Endothelial cell of umbilical vein (primary cell): Measurements from ENCODE around the gene PRDX5. TPM values are rescaled to one million over a fixed set of nuclear protein-coding genes. Genes with fewer than 3 reads are reported as not detected.

Experiments used
- BruUV-seq: library from RNA; stranded (reverse); fragments of 400-500 nt; replicated peaks from 2 replicates; lab custom pipeline; 2021; lab: Mats Ljungman, UMichigan
- CTCF ChIA-PET: fragments of 300-600, 350-600 bp; sonication (Branson Sonifier 250); formaldehyde crosslinking; loops from one replicate; lab custom pipeline; 2021; ENCODE audit warnings: antibody characterized with exemption, inconsistent platforms; lab: Charles Lee
- POLR2A ChIA-PET: fragments of 300-600, 350-600 bp; sonication (Branson Sonifier 250); formaldehyde crosslinking; loops from one replicate; lab custom pipeline; 2021; ENCODE audit warnings: antibody characterized with exemption, inconsistent platforms; lab: Charles Lee
- DNase-seq: peaks from one replicate; pipeline ENCODE4 v3.0.0-alpha.2; 2011; ENCODE audit warnings: low read depth, low spot score
- FAIRE-seq: peaks from 2 replicates; lab custom pipeline; 2011; peaks lifted over from hg19 to GRCh38; lab: Jason Lieb, UNC
- H2AFZ ChIP-seq: 2 replicates; pipeline ENCODE4 v1.6.0; 2012; ENCODE audit warnings: low read depth, low read length, control low read depth, inconsistent platforms
- H3K27ac ChIP-seq: 2 replicates; pipeline ENCODE4 v1.5.1; 2011; ENCODE audit warnings: low read depth, mild to moderate bottlenecking, control low read depth, low read length, moderate library complexity; ENCODE audit not compliant: insufficient read depth
- H3K27me3 ChIP-seq, 2 experiments: 2 replicates each; pipeline versions ENCODE4 v1.6.0 to v1.6.1; 2011; ENCODE audit warnings: low read length in 2 of 2, mixed read lengths in 1 of 2; ENCODE audit not compliant: control insufficient read depth in 2 of 2, insufficient read depth in 2 of 2
- H3K36me3 ChIP-seq, 2 experiments: 2 replicates in 1 of 2; 3 replicates in 1 of 2; pipeline ENCODE4 v1.5.1; 2011; ENCODE audit warnings: low read length in 2 of 2, mild to moderate bottlenecking in 1 of 2, moderate library complexity in 1 of 2; ENCODE audit not compliant: control insufficient read depth in 2 of 2, insufficient read depth in 2 of 2; ENCODE audit errors: extremely low read depth in 1 of 2
- H3K4me1 ChIP-seq: 3 replicates; pipeline ENCODE4 v1.5.1; 2011; ENCODE audit warnings: mild to moderate bottlenecking, low read length; ENCODE audit not compliant: control insufficient read depth, insufficient read depth; ENCODE audit errors: extremely low read depth
- H3K4me2 ChIP-seq: 2 replicates; pipeline ENCODE4 v1.6.1; 2011; ENCODE audit warnings: low read length, control low read depth, mixed read lengths; ENCODE audit not compliant: insufficient read depth
- H3K4me3 ChIP-seq, 3 experiments: fragments of 200-600 bp in 1 of 3; sonication (generic), shearing (Covaris generic) in 1 of 3; replicated peaks in 1 of 3; 2 replicates each; pipeline ENCODE4 v1.5.1; 2011 to 2016; ENCODE audit warnings: control low read depth in 3 of 3, low read length in 3 of 3, mild to moderate bottlenecking in 2 of 3, inconsistent platforms in 1 of 3, low read depth in 1 of 3, moderate library complexity in 1 of 3; ENCODE audit not compliant: insufficient read depth in 1 of 3
- H3K79me2 ChIP-seq: 2 replicates; pipeline ENCODE4 v1.6.0; 2012; ENCODE audit warnings: low read length, inconsistent platforms; ENCODE audit not compliant: control insufficient read depth, insufficient read depth
- H3K9ac ChIP-seq: replicated peaks from 2 replicates; pipeline ENCODE3; 2011; ENCODE audit warnings: low read length, control low read depth; ENCODE audit not compliant: insufficient read depth; ENCODE audit errors: extremely low read depth
- H3K9me1 ChIP-seq: replicated peaks from 3 replicates; pipeline ENCODE4 v1.6.0; 2011; ENCODE audit warnings: mild to moderate bottlenecking, low read length; ENCODE audit not compliant: control insufficient read depth, insufficient read depth; ENCODE audit errors: extremely low read depth
- H3K9me3 ChIP-seq: replicated peaks from 2 replicates; pipeline ENCODE4 v1.5.1; 2012; ENCODE audit warnings: low read length, inconsistent platforms; ENCODE audit not compliant: control insufficient read depth, insufficient read depth
- H4K20me1 ChIP-seq: replicated peaks from 2 replicates; pipeline ENCODE3; 2011; ENCODE audit warnings: mild to moderate bottlenecking, low read length; ENCODE audit not compliant: control insufficient read depth, insufficient read depth; ENCODE audit errors: extremely low read depth
- CTCF ChIP-seq, 2 donors: IDR thresholded peaks; 1 replicate in 1 of 2; 2 replicates in 1 of 2; pipeline ENCODE4 v1.5.1; 2011; ENCODE audit warnings: low read length in 2 of 2, mild to moderate bottlenecking in 2 of 2, moderate library complexity in 2 of 2, control low read depth in 1 of 2, inconsistent platforms in 1 of 2, low read depth in 1 of 2; ENCODE audit not compliant: insufficient read depth in 1 of 2; ENCODE audit errors: extremely low read depth in 1 of 2
- EZH2 ChIP-seq: IDR thresholded peaks from 2 replicates; pipeline ENCODE4 v1.6.1; 2012; ENCODE audit warnings: borderline replicate concordance, low read depth, mild to moderate bottlenecking, moderate library complexity, low read length, inconsistent platforms; ENCODE audit not compliant: severe bottlenecking
- FOS ChIP-seq: IDR thresholded peaks from 2 replicates; pipeline ENCODE4 v1.6.1; 2011; ENCODE audit warnings: mild to moderate bottlenecking, low read length, moderate library complexity, borderline replicate concordance; ENCODE audit not compliant: insufficient read depth
- GATA2 ChIP-seq: IDR thresholded peaks from 2 replicates; pipeline ENCODE4 v1.7.0; 2011; ENCODE audit warnings: low read depth, mild to moderate bottlenecking, moderate library complexity, mixed read lengths, low read length; ENCODE audit not compliant: insufficient read length, insufficient read depth
- JUN ChIP-seq: IDR thresholded peaks from 2 replicates; pipeline ENCODE4 v1.6.1; 2011; ENCODE audit warnings: borderline replicate concordance, low read depth; ENCODE audit not compliant: insufficient read length, insufficient read depth
- MAX ChIP-seq: IDR thresholded peaks from 2 replicates; pipeline ENCODE4 v1.6.1; 2011; ENCODE audit not compliant: insufficient read depth, insufficient read length
- POLR2A ChIP-seq: IDR thresholded peaks from 2 replicates; pipeline ENCODE4 v1.6.1; 2012; ENCODE audit warnings: low read depth, mild to moderate bottlenecking, control low read depth, low read length
- dilution Hi-C: fragments of 300-500 bp; cut with MboI; formaldehyde crosslinking; loops from one replicate; pipeline ENCODE4 v1.15.0; 2019; ENCODE audit warnings: low sequenced_read_pairs; ENCODE audit not compliant: extremely low pct_ligation_motif_present
- intact Hi-C: fragments of 100-400 bp; cut with micrococcal nuclease; formaldehyde crosslinking; loops from one replicate; pipeline ENCODE4 v1.10.0; 2022
- polyA plus RNA-seq, 4 experiments: library from polyadenylated mRNA; depleted of rRNA in 3 of 4; stranded (reverse) in 3 of 4; unstranded in 1 of 4; fragments of >200 nt; gene quantifications; 2 replicates each; pipeline versions ENCODE4 v1.2.1 to v1.2.3, GENCODE V29; 2011 to 2012; ENCODE audit warnings: missing spikeins in 1 of 4
- total RNA-seq: library from RNA; stranded (reverse); gene quantifications from 2 replicates; pipeline ENCODE4 v1.2.3, GENCODE V29; 2021

Gene PRDX5
- total and polyA plus RNA-seq, 2 donors (not counting 3 experiments of a cell fraction or from before 2014, with no cell fraction given): 199 to 709 TPM

GRCh38 chr11:64347193-64347867 lies 29.4 kb downstream of the PRDX5 start:
- BruUV-seq: no TSS peak
- ChIA-PET POLR2A (no interaction called here), CTCF (interaction anchor here (7.0 kb wide), 1 partner anchor 9 kb away, joined by 107 read pairs; no protein-coding TSS in a partner anchor)
- Histone ChIP-seq H4K20me1 (no peaks in the 10 kb centered on the region), H3K4me2 (no peak overlapping the region), H3K79me2 (no peaks in the 10 kb centered on the region), H3K27ac (no peak overlapping the region), H3K36me3 (no peaks in the 10 kb centered on the region), H3K9ac (no peak overlapping the region), H3K9me1 (no peaks in the 10 kb centered on the region), H2AFZ (no peak overlapping the region), H3K4me1 (no peaks in the 10 kb centered on the region), H3K27me3 (no peaks in the 10 kb centered on the region), H3K4me3 (no peak overlapping the region), H3K9me3 (no peaks in the 10 kb centered on the region)
- TF ChIP-seq FOS (no peak), JUN (no peak), POLR2A (no peak), MAX (no peak), GATA2 (no peak), EZH2 (no peak)
- intact Hi-C loops: no loop called here
- no peak for DNase-seq
- no peak for FAIRE-seq
- dilution Hi-C loops: no loop called here

- ChIA-PET POLR2A (no interaction called here), CTCF (interaction anchor here (0.7 to 1.5 kb wide), 2 partner anchors 17 to 31 kb away, joined by 4 to 7 read pairs; partner anchors contain the start of gene PRDX5)
- Histone ChIP-seq H3K4me3 (no peak overlapping the region), H2AFZ (no peak overlapping the region), H3K79me2 (no peaks in the 10 kb centered on the region), H3K27me3 (no peaks in the 10 kb centered on the region), H3K9me1 (no peaks in the 10 kb centered on the region), H3K27ac (no peak overlapping the region), H3K36me3 (no peaks in the 10 kb centered on the region), H3K4me1 (no peaks in the 10 kb centered on the region), H3K9ac (no peak overlapping the region), H3K9me3 (no peaks in the 10 kb centered on the region), H4K20me1 (no peaks in the 10 kb centered on the region), H3K4me2 (no peak overlapping the region)
- intact Hi-C loops (no loop called here), dilution Hi-C loops (no loop called here)
- no TSS peak for BruUV-seq
- FAIRE-seq (no peak), DNase-seq (no peak)
- TF ChIP-seq CTCF (IDR thresholded peaks at IDR 0.05; ENCODE audit: extremely low read depth in 1 of 2, insufficient read depth in 1 of 2, low read depth in 1 of 2, low read length in 2 of 2): no peak
Measured at GRCh38 chr11:64348383-64349024, 30.6 kb downstream of the PRDX5 start.
